ENCODE measurements around the gene PTK6.
"Not testable (repeated sequence)": the region's sequence is repeated elsewhere in the genome, so short reads cannot be mapped to it uniquely, and the experiment has no call there.

The PTK6 gene

DNA sequence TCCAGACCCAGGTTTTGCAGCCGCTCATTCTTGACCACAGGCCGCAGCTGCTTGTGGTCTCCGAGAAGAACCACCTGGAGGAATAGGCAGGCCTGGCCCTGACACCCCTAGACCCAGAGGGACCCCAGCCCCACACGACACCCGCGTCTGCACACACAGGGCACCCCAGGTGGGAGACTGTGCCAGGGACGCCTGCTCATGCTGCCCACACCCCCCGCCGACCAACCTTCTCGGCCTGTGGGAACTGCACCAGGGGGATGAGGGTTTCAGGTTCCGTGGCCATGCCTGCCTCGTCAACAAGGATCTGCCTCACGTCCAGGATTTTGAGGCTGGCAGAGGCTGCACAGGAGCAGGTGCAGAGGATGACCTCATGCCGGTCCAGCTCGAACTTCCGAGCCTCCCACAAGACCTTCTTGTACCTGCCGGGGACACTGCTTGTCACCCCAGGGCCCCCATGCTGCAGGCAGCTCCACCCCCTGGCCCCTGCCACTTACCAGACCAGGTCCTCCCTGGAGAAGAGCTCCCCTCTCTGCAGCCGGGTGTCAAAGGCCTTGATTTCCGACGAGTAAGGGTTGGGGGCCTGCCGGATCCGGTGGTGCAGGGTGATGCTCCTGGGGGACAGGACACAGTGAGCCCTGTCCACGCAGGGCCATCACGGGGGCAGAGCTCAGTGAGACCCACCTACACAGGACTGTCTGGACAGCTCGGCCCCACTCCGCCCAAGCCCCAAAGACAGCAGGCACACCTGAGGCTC, 23.9 kb upstream of the PTK6 start:
- Histone ChIP-seq H3K4me3 (ENCODE audit: low read depth in 1 of 2, low read length in 2 of 2) (no peak overlapping the region), H3K27ac (ENCODE audit: low read depth, low read length) (no peak overlapping the region), H3K9ac (ENCODE audit: low read length) (no peak overlapping the region), H3K36me3 (ENCODE audit: insufficient read depth, low read length) (peaks cover 15% of the 10 kb centered on the region), H3K9me3 (ENCODE audit: low read length) (no peaks in the 10 kb centered on the region), H3K4me1 (ENCODE audit: insufficient read depth, low read length) (no peaks in the 10 kb centered on the region), H3K27me3 (ENCODE audit: control insufficient read depth in 1 of 2, insufficient read depth in 2 of 2, low read length in 2 of 2) (no peaks in the 10 kb centered on the region)

GRCh38 chr20:63560333-63560805, 23.2 kb upstream of the PTK6 start:
- Histone ChIP-seq H3K9me3 (ENCODE audit: low read length) (no peaks in the 10 kb centered on the region), H3K9ac (ENCODE audit: low read length) (no peak overlapping the region), H3K27me3 (ENCODE audit: control insufficient read depth in 1 of 2, insufficient read depth in 2 of 2, low read length in 2 of 2) (no peaks in the 10 kb centered on the region), H3K4me1 (ENCODE audit: insufficient read depth, low read length) (no peaks in the 10 kb centered on the region), H3K36me3 (ENCODE audit: insufficient read depth, low read length) (peaks cover 15% of the 10 kb centered on the region), H3K4me3 (ENCODE audit: low read depth in 1 of 2, low read length in 2 of 2) (no peak overlapping the region), H3K27ac (ENCODE audit: low read depth, low read length) (no peak overlapping the region)

- not testable (repeated sequence) for H3K9me3 ChIP-seq (ENCODE audit: low read length); H3K4me1 ChIP-seq (ENCODE audit: insufficient read depth, low read length); H3K9ac ChIP-seq (ENCODE audit: low read length); H3K27me3 ChIP-seq (ENCODE audit: control insufficient read depth in 1 of 2, insufficient read depth in 2 of 2, low read length in 2 of 2); H3K4me3 ChIP-seq (ENCODE audit: low read depth in 1 of 2, low read length in 2 of 2); H3K27ac ChIP-seq (ENCODE audit: low read depth, low read length)
- peaks cover 15% of the 10 kb centered on the region for H3K36me3 ChIP-seq (ENCODE audit: insufficient read depth, low read length)
Measured at GRCh38 chr20:63559485-63560332, 22.5 kb upstream of the PTK6 start.

- peaks cover 0 to 9% of the 10 kb centered on the region in 2 donors for H3K27me3 ChIP-seq (ENCODE audit: control insufficient read depth in 1 of 2, insufficient read depth in 2 of 2, low read length in 2 of 2)
- H3K27ac ChIP-seq (ENCODE audit: low read depth, low read length), result no peak overlapping the region
- H3K9me3 ChIP-seq (ENCODE audit: low read length), result no peaks in the 10 kb centered on the region
- H3K36me3 ChIP-seq (ENCODE audit: insufficient read depth, low read length), result peaks cover 15% of the 10 kb centered on the region
- H3K9ac ChIP-seq (ENCODE audit: low read length), result no peak overlapping the region
- H3K4me3 ChIP-seq (ENCODE audit: low read depth in 1 of 2, low read length in 2 of 2), result no peak overlapping the region
- H3K4me1 ChIP-seq (ENCODE audit: insufficient read depth, low read length), result no peaks in the 10 kb centered on the region
Measured at GRCh38 chr20:63558804-63559484, 21.8 kb upstream of the PTK6 start.

DNA sequence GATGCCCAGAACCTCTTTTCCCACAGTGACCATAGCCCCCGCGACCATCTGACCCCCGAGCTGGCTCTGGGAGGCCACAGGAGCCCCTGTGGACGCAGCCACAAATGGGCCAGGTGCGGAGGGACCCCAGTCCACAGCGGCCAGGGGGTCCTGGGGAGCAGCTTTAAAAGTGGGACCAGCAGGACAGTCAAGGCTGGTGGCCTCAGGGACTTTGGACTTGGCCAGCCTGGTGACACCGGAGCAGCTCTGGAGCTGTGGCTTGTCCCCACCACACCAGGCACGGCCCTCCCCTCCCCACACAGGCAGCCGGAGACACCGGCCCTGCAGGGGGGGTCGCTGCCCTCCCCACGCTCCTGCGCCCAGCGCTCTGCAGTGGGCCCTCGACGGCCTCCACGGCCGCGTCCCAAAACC, 20.3 kb upstream of the PTK6 start:
- no peak overlapping the region for H3K27ac ChIP-seq (ENCODE audit: low read depth, low read length)
- H3K27me3 ChIP-seq (ENCODE audit: control insufficient read depth in 1 of 2, insufficient read depth in 2 of 2, low read length in 2 of 2), result peaks cover 0 to 23% of the 10 kb centered on the region in 2 donors
- no peak overlapping the region for H3K9ac ChIP-seq (ENCODE audit: low read length)
- no peaks in the 10 kb centered on the region for H3K9me3 ChIP-seq (ENCODE audit: low read length)
- H3K4me1 ChIP-seq (ENCODE audit: insufficient read depth, low read length), result no peaks in the 10 kb centered on the region
- peaks cover 15% of the 10 kb centered on the region for H3K36me3 ChIP-seq (ENCODE audit: insufficient read depth, low read length)
- H3K4me3 ChIP-seq (ENCODE audit: low read depth in 1 of 2, low read length in 2 of 2), result no peak overlapping the region

DNA sequence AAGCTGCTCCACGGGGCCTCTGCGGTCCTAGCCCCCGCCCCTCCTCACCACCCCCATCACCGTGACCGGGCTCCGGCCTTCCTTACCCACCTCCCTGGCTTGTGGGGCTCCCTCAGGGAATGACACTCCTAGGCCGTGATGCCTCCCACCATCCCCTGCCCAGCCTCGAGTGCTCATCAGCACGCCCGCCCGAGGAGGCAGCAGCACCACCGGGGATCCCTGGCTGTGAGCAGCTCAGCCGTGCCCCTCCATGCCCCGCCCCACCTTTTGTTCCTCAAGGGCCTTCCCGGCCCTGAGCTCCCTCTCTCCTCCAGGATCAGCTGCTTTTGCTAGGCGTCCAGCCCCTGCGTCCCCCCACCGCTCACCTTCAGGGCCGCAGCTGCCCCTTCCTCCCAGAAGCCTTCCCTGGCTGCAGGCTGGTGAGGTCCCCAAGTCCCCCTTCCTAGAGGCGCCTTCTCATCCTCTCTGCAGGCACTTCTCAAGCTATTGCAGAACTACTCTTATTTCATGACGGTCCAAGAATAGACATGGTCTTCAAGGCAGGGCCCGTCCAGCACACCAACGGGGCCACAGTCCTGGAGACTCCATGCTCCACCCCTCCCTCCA, 19.8 kb upstream of the PTK6 start:
- Histone ChIP-seq H3K9me3 (ENCODE audit: low read length) (no peaks in the 10 kb centered on the region), H3K27ac (ENCODE audit: low read depth, low read length) (no peak overlapping the region), H3K4me1 (ENCODE audit: insufficient read depth, low read length) (no peaks in the 10 kb centered on the region), H3K4me3 (ENCODE audit: low read depth in 1 of 2, low read length in 2 of 2) (no peak overlapping the region), H3K36me3 (ENCODE audit: insufficient read depth, low read length) (peaks cover 15% of the 10 kb centered on the region), H3K27me3 (ENCODE audit: control insufficient read depth in 1 of 2, insufficient read depth in 2 of 2, low read length in 2 of 2) (peaks cover 0 to 23% of the 10 kb centered on the region in 2 donors), H3K9ac (ENCODE audit: low read length) (no peak overlapping the region)

DNA sequence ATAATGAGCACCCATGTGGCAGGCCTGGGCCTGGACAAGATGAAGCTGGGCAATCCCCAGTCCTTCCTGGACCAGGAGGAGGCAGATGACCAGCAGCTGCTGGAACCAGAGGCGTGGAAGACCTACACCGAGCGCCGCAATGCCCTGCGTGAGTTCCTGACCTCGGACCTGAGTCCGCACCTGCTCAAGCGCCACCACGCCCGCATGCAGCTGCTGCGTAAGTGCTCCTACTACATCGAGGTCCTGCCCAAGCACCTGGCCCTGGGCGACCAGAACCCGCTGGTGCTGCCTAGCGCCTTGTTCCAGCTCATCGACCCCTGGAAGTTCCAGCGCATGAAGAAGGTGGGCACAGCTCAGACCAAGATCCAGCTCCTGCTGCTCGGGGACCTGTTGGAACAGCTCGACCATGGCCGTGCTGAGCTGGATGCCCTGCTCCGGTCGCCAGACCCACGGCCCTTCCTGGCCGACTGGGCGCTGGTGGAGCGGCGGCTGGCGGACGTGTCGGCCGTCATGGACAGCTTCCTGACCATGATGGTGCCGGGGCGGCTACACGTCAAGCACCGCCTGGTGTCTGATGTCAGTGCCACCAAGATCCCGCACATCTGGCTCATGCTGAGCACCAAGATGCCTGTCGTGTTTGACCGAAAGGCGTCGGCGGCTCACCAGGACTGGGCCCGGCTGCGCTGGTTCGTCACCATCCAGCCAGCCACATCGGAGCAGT, 18.6 kb upstream of the PTK6 start:
- H3K27ac ChIP-seq (ENCODE audit: low read depth, low read length), result no peak overlapping the region
- H3K4me3 ChIP-seq (ENCODE audit: low read depth in 1 of 2, low read length in 2 of 2), result no peak overlapping the region
- H3K9ac ChIP-seq (ENCODE audit: low read length), result no peak overlapping the region
- peaks cover 0 to 27% of the 10 kb centered on the region in 2 donors for H3K27me3 ChIP-seq (ENCODE audit: control insufficient read depth in 1 of 2, insufficient read depth in 2 of 2, low read length in 2 of 2)
- peaks cover 7% of the 10 kb centered on the region for H3K36me3 ChIP-seq (ENCODE audit: insufficient read depth, low read length)
- H3K4me1 ChIP-seq (ENCODE audit: insufficient read depth, low read length), result no peaks in the 10 kb centered on the region
- no peaks in the 10 kb centered on the region for H3K9me3 ChIP-seq (ENCODE audit: low read length)

DNA sequence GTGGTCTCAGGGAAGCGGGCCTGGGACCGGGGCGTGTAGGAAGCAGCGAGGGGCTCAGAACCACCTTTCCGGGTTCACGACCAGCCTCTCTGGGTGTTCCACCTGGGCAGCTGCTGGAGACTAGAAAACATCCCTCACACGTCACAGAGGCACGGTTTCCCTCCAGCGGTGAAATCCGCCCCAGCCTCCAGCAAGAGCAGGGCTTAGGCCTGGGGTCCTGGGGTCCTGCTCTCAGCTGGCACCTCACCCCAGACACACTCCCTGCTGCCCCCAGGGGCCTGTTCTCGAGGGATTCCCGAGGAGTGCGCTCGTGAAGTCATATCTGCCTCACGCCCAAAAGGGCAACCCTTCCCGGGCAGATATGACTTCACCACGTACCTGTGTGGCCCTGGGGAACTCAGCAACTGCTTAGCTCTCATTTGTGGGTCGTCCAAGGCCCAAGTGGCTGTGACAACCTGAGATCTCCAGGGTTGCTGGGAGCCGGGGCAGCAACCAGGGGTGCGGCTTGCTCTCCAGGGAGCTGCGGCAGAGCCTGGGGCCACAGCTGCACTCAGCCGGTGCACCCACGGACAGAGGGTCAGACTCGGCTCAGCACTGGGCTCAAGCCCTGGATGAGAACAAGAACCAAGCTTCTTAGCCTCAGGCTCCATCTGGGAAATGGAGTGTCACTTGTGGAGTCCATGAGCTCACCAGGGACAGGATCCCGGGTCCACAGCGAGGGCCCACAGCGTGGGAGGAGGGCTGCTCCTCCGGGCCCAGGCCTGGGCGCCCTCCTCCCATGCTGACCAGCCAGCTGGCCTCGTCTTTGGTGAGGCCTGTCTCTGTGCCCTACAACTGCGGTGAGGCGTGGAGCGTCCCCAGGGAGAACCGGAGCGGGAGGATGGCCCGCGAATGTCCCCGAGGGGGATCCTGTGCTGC, 17.4 kb upstream of the PTK6 start:
- Histone ChIP-seq H3K27me3 (ENCODE audit: control insufficient read depth in 1 of 2, insufficient read depth in 2 of 2, low read length in 2 of 2) (peaks cover 0 to 28% of the 10 kb centered on the region in 2 donors), H3K4me1 (ENCODE audit: insufficient read depth, low read length) (no peaks in the 10 kb centered on the region), H3K36me3 (ENCODE audit: insufficient read depth, low read length) (no peaks in the 10 kb centered on the region), H3K9ac (ENCODE audit: low read length) (no peak overlapping the region), H3K9me3 (ENCODE audit: low read length) (no peaks in the 10 kb centered on the region), H3K27ac (ENCODE audit: low read depth, low read length) (no peak overlapping the region), H3K4me3 (ENCODE audit: low read depth in 1 of 2, low read length in 2 of 2) (peak overlapping the region in 1 of 2 donors; percentile 36)

DNA sequence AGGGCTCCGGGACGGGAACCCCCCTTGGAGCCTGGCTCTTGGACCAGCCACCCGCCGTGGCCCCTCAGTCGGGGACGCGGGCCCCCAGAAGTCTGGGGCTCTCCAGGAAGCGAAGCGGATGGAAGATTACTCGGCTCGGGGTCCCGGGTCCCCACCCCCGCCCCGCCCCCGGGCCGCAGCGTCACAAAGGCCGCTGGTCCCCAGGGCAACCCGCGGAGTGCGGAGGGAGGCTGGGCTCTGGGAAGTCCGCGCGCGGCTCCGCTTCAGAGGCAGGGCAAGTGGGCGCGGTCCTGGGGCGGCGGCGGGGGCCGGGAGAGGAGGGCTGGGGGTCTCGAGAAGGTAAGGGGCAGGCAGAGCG, 16.7 kb upstream of the PTK6 start, which contains the start of gene FNDC11:
Gene FNDC11, plus strand, starts transcription at position 227 of the 358 bp plus-strand sequence. CDS start 1,505 bp downstream, outside the sequence.
- no peaks in the 10 kb centered on the region for H3K4me1 ChIP-seq (ENCODE audit: insufficient read depth, low read length)
- H3K4me3 ChIP-seq (ENCODE audit: low read depth in 1 of 2, low read length in 2 of 2), result peak within 1 kb of the TSS in 1 of 2 donors; percentile 36
- peaks cover 0 to 28% of the 10 kb centered on the region in 2 donors for H3K27me3 ChIP-seq (ENCODE audit: control insufficient read depth in 1 of 2, insufficient read depth in 2 of 2, low read length in 2 of 2)
- H3K27ac ChIP-seq (ENCODE audit: low read depth, low read length), result no peak within 1 kb of the TSS
- no peaks in the 10 kb centered on the region for H3K9me3 ChIP-seq (ENCODE audit: low read length)
- no peak within 1 kb of the TSS for H3K9ac ChIP-seq (ENCODE audit: low read length)
- H3K36me3 ChIP-seq (ENCODE audit: insufficient read depth, low read length), result no peaks in the 10 kb centered on the region
